Calu3 (cell line): Measurements from ENCODE around the gene CABCOCO1. TPM values are rescaled to one million over a fixed set of nuclear protein-coding genes. Genes with fewer than 3 reads are reported as not detected.

Experiments
- BruUV-seq: library from RNA; stranded (reverse); fragments of 400-500 nt; replicated peaks from 2 replicates; lab custom pipeline; 2021; lab: Mats Ljungman, UMichigan
- CTCF ChIA-PET: fragments of 300-600 bp; sonication (Branson Sonifier 250); formaldehyde crosslinking; loops from one replicate; lab custom pipeline; 2022; ENCODE audit warnings: antibody characterized with exemption; lab: Charles Lee
- DNase-seq: peaks from one replicate; pipeline ENCODE4 v3.0.0; 2022
- H3K27ac Mint-ChIP-seq: one replicate; pipeline ENCODE4 v1.8.0; 2022; ENCODE audit warnings: mixed read lengths; ENCODE audit not compliant: unreplicated experiment
- H3K27me3 Mint-ChIP-seq: one replicate; pipeline ENCODE4 v1.8.0; 2022; ENCODE audit warnings: mixed read lengths; ENCODE audit not compliant: unreplicated experiment
- H3K36me3 Mint-ChIP-seq: one replicate; pipeline ENCODE4 v1.8.0; 2022; ENCODE audit warnings: mild to moderate bottlenecking, moderate library complexity, mixed read lengths; ENCODE audit not compliant: insufficient read depth, unreplicated experiment
- H3K4me1 Mint-ChIP-seq: one replicate; pipeline ENCODE4 v1.8.0; 2022; ENCODE audit warnings: mild to moderate bottlenecking, low read depth, mixed read lengths; ENCODE audit not compliant: unreplicated experiment
- H3K4me3 Mint-ChIP-seq: one replicate; pipeline ENCODE4 v1.8.0; 2022; ENCODE audit warnings: mild to moderate bottlenecking, low read depth, moderate library complexity, mixed read lengths; ENCODE audit not compliant: unreplicated experiment
- H3K9me3 Mint-ChIP-seq: one replicate; pipeline ENCODE4 v1.8.0; 2022; ENCODE audit warnings: low read depth, mixed read lengths; ENCODE audit not compliant: unreplicated experiment
- CTCF ChIP-seq: fragments of 200-600 bp; IDR thresholded peaks from one replicate; pipeline ENCODE4 v1.8.0; 2022; ENCODE audit warnings: antibody characterized with exemption; ENCODE audit not compliant: unreplicated experiment
- intact Hi-C: fragments of 100-400 bp; cut with micrococcal nuclease; formaldehyde crosslinking; loops from one replicate; pipeline ENCODE4 v1.10.0; 2022; ENCODE audit not compliant: unreplicated experiment
- total RNA-seq: library from RNA; stranded (reverse); gene quantifications from 2 replicates; pipeline ENCODE4 v1.2.3, GENCODE V29; 2022

Gene CABCOCO1
- total RNA-seq, 1 experiment from 2014 or later = not detected

GRCh38 chr10:61634746-61635145 is 28.0 kb upstream of the CABCOCO1 start:
- no peak for TF ChIP-seq CTCF
- DNase-seq = no peak
- Mint-ChIP-seq H3K4me1 (peaks cover 34% of the 10 kb centered on the region), H3K36me3 (no peaks in the 10 kb centered on the region), H3K27me3 (no peaks in the 10 kb centered on the region), H3K9me3 (no peaks in the 10 kb centered on the region), H3K4me3 (no peak overlapping the region), H3K27ac (no peak overlapping the region)
- intact Hi-C loops = no loop called here
- CTCF ChIA-PET = no interaction called here
- no TSS peak for BruUV-seq

- no peak for TF ChIP-seq CTCF
- CTCF ChIA-PET = no interaction called here
- intact Hi-C loops = no loop called here
- no peaks in the 10 kb centered on the region for H3K36me3 Mint-ChIP-seq
- no peak overlapping the region for H3K4me3 Mint-ChIP-seq
- BruUV-seq = no TSS peak
- no peak overlapping the region for H3K27ac Mint-ChIP-seq
- H3K9me3 Mint-ChIP-seq = no peaks in the 10 kb centered on the region
- peaks cover 34% of the 10 kb centered on the region for H3K4me1 Mint-ChIP-seq
- DNase-seq = no peak
- no peaks in the 10 kb centered on the region for H3K27me3 Mint-ChIP-seq
These were observed 27.3 kb upstream of the CABCOCO1 start for GRCh38 chr10:61635471-61635870.

- peaks cover 34% of the 10 kb centered on the region for H3K4me1 Mint-ChIP-seq
- intact Hi-C loops = no loop called here
- no peak for DNase-seq
- H3K4me3 Mint-ChIP-seq = no peak overlapping the region
- no peaks in the 10 kb centered on the region for H3K36me3 Mint-ChIP-seq
- no peak for TF ChIP-seq CTCF
- no peaks in the 10 kb centered on the region for H3K27me3 Mint-ChIP-seq
- CTCF ChIA-PET = no interaction called here
- no peaks in the 10 kb centered on the region for H3K9me3 Mint-ChIP-seq
- no TSS peak for BruUV-seq
- no peak overlapping the region for H3K27ac Mint-ChIP-seq
These were observed 26.8 kb upstream of the CABCOCO1 start for GRCh38 chr10:61635932-61636331.

GRCh38 chr10:61639952-61640351 is 22.8 kb upstream of the CABCOCO1 start:
- H3K4me1 Mint-ChIP-seq = peaks cover 12% of the 10 kb centered on the region
- CTCF ChIA-PET = no interaction called here

More at GRCh38 chr10:61639952-61640351, 22.8 kb upstream of the CABCOCO1 start:
- no peak for DNase-seq
- BruUV-seq = no TSS peak
- no peaks in the 10 kb centered on the region for H3K36me3 Mint-ChIP-seq
- intact Hi-C loops = no loop called here
- H3K9me3 Mint-ChIP-seq = no peaks in the 10 kb centered on the region
- TF ChIP-seq CTCF = no peak
- no peaks in the 10 kb centered on the region for H3K27me3 Mint-ChIP-seq
- H3K27ac Mint-ChIP-seq = no peak overlapping the region
- no peak overlapping the region for H3K4me3 Mint-ChIP-seq
